Bone marrow (tissue), 2 donors: Measurements from ENCODE around the gene DNPH1.

Source experiments
- DNase-seq, 2 donors: peaks; one replicate each; lab custom pipeline; 2025; lab: John Stamatoyannopoulos, UW

The DNPH1 gene

DNA sequence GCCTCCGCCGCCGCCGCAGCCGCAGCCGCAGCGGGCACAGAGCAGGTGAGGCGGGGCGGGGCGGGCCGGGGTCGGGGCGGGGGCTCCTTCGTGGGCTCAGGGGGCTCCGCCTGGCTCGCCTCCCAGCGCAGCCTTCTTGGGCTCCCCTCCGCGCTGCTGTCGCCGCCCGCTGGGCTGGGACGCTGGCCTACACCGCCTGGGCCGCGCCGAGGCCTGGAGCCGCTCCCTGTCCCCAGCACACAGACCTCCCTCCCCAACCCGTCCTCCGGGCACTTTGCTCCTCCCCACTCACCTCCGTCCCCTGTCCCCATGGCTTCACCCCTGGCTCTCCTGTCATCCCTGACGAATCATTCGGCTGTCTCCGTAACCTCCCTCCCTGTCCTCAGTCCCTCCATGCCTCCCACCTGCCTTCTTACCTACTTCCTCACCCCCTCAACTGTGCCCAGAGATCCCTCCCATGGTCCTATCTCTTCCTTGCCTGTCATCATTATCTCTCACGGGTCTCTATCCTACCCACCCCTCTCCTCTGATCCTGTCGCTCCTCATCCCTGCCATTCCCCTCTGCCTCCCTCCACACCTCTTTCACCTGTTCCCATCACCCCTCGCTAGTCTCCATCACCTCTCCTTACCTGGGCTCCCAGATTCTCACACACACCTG is 14.5 kb upstream of the DNPH1 start:
- no peak for DNase-seq

DNA sequence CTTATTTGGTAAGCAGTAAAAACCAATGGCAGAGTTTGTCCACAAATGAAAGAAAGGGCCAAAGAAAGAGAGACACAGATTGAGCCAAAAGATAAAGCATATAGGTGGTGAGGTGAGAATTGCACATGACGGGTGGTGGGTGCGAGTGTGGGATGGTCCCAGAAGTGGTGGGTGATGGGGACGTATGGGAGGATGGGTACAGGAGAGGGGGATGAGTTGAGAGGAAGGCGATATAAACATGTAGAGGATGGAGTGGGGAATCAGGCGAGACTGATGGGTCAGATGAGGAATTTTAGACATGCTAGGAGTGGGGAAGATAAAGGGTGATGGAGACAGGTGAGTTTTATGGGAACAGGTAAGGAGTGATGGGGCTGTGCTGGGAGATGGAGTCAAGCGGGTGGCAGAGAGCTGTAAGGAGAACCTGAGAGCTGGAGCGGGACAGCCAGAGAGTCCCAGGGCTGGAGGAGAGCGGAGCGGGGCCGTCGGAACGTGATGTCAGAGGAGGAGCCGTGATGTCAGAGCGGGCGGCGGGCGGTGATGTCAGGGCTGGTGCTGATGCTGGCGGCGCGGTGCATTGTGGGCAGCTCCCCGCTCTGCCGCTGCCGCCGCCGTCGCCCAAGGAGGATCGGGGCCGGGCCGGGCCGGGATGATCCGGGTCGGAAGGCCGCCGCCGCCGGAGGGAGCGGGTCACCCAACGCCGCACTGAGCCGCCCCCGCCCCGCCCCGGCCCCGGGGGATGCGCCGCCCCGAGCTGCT is 13.8 kb upstream of the DNPH1 start, which contains the start of gene TTBK1:
Gene TTBK1 (plus strand): TSS at position 574 of the 756 bp plus-strand sequence. CDS start 3,180 bp downstream, outside the sequence.
- DNase-seq, result no peak

DNA sequence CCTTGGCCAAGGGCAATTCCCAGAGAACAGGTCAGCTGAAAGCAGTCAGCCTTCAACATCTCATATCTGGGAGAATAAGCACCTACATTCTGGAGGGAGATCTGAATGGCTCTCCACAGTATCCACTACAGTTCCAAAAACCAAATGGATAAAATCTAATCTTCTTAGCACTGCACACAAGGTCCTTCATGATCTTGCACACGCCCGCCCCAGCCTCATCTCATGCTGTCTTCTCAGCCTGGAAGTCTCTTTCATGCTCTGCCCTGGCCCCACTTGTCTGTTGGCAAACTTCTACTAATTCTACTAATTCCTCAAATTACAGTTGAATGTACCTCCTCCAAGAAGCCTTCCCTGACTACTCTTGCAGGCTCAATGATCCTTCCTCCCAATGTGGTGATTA is 12.2 kb upstream of the DNPH1 start:
- no peak for DNase-seq

DNA sequence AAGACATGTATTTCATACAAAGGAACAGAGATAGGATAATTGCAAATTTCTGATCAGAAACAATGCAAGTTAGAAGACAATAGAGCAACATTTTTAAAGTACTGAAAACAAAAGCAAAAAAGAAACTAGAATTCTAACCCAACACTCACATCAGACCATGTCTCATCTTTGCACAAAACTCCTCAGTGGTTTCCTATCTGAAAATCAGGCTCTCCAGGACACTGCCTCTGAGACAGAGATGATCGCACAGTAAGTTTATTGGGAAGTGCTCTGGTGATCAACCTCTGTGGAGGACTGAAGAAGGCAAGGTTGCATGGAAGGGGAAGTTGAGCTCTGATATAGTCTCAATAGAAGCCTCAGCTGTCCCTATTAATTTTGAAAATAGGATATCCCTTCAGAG is 11.7 kb upstream of the DNPH1 start:
- DNase-seq, result no peak

DNA sequence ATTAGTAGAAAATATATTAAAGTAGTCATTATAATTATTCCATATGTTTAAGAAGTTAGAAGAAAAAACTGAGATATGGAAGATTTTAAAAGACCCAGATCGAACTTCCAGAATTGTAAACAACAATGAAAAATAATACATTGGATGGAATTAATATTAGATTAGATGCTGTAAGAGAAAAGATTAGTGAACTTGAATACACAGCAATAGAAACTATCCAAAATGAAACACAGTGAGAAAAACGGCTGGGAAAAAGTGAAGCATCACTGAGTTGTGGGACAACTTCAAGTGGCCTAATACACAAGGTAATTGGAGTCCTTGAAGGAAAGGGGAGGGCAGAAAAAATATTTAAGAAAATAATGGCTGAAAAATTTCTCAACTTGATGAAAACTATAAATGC is 9.8 kb upstream of the DNPH1 start:
- DNase-seq, result no peak

DNA sequence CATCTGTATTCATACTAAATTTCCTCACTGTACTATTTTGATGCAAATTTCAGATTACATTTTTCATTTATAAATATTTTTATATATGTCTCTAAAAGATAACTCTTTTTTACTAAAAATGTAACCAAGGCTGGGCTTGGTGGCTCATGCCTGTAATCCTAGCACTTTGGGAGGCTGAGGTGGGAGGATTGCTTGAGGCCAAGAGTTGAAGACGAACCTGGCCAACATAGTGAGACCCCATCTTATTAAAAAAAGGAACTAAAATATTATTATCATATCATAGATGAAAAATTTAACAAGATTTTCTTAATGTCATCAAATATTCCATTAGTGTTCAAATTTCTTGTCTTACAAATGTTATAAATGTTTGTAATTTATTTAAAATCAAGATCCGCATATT is 6.6 kb upstream of the DNPH1 start:
- DNase-seq, result no peak

DNA sequence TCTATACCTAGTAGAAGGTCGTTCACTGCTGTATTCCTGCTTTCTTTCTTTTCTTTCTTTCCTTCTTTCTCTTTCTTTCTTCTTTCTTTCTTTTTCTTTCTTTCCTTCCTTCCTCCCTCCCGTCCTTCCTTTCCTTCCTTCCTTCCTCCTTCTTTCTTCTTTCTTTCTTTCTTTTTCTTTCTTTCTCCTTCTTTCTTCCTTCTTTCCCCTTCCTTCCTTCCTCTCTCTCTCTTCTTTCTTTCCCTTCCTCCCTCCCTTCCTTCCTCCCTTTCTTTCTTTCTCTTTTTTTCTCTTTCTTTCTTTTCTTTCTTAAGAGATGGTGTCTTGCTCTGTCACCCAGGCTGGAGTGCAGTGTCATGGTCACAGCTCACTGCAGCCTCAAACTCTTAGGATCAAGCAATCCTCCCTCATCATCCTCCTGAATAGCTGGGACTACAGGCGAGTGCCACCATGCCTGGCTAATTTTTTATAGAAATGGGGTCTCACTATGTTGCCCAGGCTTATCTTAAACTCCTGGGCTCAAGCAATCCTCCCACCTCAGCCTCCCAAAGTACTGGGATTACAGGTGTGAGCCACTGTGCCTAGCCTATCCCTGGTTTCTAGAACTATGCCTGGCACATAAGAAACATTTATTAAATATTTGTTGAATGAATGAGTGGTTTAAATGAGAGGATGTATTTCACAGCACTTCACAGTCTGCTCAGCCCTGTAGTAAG is 2.6 kb upstream of the DNPH1 start:
- no peak for DNase-seq

DNA sequence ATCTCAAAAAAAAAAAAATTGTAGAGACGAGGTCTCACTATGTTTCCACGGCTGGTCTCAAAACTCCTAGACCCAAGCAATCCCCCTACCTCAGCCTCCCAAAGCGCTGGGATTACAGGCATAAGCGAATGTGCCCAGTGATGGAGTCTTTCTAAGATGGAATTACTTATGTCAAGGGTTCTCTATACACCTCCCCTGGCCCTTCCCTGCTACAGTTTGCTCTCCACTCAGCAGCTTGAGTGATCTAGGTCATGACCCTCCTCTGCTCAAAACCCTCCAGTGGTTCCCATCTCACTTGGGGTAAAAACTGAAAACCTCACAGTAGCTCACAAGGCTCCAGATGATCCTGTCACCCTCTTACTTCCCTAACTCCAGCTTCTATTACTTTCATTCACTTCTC is 1.8 kb upstream of the DNPH1 start:
- no peak for DNase-seq

DNA sequence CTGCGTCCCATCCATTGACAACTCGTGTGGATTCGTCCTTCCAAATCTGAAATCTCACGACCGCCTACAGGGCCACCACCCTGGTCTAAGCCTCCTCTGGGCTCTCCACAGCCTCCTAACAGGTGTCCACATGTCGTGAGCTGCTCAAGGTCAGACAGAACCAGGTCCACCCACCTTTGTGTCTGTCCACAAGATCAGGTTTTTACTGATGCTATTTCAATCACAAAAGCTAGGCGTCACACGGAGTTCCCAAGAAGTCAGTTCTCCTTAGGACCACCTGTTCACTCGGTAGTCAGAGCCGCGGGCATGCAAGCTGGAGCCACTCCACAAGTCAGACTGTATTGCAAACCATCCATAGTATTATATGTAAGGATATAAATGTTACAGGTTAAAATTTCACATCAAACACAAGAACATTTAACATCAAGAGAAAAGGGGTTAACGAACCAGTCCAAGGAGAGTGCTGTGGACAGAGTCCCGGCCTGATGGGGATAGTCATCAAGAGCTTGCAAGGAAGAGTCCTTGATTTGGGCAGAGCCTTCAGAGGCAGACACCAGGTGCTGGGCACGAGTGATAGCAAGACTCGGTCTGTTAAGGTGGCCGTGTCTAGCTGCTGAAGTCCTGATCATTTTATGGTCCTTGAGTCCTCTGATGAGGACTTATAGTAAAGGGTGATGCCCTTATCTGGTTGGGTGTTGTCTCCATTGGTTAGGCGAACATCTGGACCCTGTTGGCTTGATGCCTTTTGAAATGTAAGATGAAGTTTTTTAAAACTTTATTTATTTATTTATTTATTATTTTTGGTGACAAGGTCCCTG is 731 bp upstream of the DNPH1 start:
- no peak for DNase-seq

DNA sequence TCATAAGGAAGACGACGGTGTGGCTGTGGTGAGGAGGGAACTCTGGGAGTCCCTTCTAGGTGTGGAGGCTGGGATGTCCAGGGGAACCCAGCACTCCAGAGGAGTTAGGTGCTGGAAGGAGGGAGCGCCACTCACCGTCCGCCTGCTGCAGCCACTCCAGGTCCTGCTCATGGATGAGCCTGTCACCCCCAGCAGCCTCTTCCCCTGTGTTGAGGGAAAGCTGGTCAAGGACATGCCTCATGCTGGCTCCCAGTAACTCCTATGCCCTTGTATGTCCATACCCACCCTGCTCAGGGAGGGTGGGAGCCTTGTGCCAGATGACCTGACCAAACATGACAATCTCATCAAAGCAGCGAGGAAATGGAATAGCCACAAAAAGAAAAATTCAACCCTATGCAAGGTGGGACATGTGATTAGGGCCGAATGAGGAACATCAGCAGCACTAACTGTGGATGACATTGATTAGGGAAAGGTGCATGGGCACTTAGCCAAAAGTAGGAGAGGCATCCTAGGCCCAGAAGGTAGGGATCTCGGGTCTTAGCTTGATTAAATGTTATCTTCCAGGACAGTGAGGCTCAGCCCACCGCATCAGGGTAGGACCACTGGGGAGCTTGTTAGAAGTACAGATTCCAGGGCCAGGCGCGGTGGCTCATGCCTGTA is 3.0 kb downstream of the DNPH1 start:
- no peak for DNase-seq

DNA sequence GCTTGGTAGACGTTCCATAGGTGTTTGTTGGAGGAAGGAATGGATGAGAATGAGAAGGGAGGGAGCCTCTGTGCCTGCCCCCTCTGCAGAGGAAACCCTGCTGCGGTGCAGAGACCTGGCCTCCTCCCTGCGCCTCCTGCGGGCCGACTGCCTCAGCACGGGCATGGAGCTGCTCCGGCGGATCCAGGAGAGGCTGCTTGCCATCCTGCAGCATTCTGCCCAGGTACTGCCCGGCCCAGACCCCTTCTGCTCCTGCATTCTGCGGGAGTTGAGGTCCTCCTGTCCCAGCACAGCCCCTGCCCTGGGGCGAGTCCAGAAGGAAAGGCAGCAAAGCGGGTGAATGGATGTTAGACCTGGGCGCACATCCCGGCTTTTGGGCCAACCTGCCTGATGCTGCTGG is 6.1 kb downstream of the DNPH1 start:
- DNase-seq, result no peak

DNA sequence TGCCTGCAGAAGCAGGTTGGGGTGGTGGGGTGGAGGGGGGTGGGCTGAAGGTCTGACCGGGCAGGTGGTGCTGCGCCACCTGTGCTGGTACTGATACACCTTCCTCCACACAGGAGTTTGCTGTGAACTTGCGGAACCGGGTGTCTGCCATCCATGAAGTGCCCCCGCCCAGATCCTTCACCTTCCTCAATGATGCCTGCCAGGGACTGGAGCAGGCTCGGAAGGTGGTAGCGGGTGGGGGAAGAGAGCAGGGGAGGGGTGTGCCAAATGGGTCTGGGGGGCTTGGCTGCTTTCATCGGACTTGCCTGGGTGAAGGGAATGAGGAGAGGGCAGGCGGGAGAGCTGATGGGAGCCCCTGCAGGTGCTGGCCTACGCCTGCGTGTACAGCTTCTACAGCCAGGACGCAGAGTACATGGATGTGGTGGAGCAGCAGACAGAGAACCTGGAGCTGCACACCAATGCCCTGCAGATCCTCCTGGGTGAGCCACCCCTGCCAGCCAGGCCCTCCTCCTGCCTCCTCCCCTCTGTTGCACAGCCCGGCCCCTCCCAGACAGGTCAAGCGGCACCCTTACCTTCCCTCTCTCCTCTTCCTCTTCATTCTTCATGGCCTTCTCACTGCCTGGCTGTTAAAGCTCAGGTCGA is 6.7 kb downstream of the DNPH1 start:
- no peak for DNase-seq

DNA sequence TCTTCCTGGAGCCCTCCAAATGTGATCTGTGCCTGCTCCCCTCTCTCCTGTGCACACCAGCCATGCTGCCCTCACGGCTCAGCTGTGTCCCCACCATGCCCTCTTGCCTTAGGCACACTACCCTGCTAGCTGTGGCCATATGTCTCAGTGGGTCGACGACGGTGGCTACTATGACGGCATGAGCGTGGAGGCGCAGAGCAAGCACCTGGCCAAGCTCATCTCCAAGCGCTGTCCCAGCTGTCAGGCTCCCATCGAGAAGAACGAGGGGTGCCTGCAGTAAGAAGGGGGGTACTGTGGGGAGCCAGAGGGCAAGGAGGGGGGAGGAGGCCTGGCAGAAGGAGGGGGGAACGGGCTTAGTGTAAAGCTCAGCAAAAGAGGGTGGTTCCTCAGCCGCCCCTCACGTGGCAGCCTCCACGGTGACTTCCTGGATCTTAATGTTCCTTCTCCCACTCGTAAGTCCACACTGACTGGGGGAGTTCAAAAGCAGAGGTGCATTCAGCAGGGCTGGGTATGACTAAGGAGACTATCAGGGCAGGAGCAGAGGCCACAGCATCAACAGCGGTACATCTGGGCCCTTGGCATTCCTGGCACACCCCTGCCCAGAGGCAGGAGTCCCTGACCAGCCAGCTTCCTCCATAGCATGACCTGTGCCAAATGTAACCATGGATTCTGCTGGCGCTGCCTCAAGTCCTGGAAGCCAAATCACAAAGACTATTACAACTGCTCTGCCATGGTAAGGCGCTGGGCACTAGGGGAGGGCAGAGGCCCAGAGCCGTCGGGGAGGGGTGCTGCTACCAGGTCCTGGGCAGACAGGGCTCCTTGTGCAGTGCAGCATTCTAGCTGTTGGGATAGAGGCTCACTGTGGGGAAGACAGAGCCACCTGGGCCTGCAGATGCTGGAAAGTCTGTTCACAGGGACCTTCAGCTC is 8.0 kb downstream of the DNPH1 start:
- no peak for DNase-seq

DNA sequence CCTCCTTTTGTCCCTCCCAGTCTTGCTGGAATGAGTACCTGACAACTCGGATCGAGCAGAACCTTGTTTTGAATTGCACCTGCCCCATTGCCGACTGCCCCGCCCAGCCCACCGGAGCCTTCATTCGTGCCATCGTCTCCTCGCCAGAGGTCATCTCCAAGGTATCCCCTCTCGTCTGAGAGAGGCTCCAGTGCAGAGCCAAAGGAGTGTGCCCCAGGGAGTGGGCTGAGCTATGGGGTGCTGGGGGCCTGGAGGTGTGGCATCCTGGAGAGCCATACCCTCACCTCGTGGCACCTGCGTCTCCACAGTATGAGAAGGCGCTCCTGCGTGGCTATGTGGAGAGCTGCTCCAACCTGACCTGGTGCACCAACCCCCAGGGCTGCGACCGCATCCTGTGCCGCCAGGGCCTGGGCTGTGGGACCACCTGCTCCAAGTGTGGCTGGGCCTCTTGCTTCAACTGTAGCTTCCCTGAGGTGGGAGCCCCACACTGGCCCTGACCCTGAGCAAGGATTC is 8.8 kb downstream of the DNPH1 start:
- DNase-seq, result no peak

DNA sequence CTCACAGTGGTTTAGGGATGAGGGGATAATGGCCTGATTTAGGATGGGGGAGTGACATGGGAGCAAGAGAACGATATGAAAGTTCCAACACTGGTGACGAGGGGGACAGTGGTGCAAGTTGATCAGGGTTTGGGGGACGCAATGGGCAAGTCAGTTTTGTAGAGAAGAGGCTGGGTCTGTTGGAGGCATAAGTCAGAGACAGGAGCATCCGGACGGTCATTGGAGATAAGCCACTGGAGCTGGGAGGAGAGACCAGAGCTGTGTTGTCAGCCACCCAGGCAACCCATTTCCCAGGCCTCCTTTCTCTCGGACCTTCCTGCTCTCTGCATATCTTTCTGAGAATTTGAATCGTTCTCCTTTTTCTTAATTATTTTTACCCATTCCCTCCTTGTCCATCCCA is 9.5 kb downstream of the DNPH1 start:
- no peak for DNase-seq

DNA sequence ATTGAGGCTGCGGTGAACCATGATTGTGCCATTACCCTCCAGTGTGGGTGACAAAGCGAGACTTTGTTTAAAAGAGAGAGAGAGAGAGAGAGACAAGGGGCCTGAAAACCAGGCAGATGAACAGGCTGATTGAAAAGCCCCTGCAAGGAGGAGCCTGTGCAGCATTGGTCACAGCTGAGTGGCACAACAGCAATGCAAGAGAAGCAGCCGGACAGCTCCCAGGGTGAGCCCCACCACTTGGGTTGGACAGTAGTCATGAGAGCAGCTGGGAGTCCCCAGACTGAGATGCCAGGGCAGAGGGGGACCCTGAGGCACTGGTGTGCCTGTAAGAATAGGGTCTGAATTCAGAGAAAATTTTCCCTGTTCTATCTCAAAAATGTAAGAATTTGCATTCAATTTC is 10.2 kb downstream of the DNPH1 start:
- no peak for DNase-seq

DNA sequence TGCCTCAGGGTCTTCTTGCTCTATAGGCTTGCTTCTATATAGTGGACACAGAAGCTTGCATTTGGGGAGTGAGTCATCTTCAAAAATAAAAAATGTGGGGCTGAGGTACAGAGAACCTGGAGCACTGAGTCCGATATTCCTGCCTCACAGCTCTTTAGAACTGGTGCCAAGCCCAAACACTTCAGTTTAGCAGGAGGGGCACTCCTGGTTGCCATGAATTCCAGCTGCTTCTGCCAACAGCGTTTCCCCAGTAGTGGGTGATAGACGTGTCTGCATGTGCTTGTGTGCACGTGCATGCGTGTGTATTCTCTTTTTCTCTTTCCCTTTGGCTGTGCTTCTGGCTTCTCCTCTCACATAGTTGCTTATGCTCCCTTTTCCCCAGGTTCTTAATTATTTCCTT is 11.9 kb downstream of the DNPH1 start:
- DNase-seq, result no peak

DNA sequence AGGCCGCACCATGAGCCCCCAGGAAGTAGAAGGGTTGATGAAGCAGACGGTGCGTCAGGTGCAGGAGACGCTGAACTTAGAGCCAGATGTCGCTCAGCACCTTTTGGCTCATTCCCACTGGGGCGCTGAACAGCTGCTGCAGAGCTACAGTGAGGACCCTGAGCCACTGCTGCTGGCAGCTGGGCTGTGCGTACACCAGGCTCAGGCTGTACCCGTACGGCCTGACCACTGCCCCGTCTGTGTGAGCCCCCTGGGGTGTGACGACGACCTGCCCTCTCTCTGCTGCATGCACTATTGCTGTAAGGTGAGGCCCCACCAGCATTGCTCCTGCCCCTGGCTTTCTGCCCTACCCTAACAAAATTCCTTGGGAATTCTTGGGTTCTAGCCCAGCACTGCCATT is 13.1 kb downstream of the DNPH1 start:
- no peak for DNase-seq

DNA sequence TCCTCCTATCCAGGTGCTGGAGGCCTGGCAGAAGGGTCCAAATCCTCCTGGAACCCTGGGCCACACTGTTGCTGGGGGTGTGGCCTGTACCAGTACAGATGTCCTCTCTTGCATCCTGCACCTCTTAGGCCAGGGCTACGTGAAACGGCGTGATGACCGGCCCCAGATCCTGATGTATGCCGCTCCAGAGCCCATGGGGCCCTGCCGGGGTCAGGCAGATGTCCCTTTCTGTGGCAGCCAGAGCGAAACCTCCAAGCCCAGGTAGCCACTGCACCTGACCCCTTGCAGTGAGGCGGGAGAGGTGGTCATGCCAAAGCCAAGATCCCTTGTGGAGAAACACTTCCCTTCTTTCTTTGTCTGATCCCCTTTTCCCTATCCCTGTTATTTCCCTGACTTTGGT is 14.2 kb downstream of the DNPH1 start:
- DNase-seq, result no peak

DNA sequence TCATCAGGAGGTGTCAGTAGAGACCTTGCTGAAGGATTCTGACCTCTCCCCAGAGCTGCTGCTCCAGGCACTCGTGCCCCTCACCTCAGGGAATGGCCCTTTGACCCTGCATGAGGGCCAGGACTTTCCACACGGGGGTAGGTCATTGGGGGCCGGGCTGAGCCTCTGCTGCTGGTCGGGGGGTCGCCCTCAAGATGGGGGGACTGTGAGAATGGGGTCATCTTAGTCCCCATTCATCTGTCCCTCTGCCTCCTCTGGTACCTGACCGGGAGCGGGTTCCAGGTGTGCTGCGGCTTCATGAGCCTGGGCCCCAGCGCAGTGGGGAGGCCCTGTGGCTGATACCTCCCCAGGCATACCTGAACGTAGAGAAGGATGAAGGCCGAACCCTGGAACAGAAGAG is 15.8 kb downstream of the DNPH1 start:
- DNase-seq, result no peak
